ENCODE data around the gene EEFSEC.
A peak's percentile ranks its signal among the peaks of the same experiment; 100 is the strongest.

EEFSEC gene

DNA sequence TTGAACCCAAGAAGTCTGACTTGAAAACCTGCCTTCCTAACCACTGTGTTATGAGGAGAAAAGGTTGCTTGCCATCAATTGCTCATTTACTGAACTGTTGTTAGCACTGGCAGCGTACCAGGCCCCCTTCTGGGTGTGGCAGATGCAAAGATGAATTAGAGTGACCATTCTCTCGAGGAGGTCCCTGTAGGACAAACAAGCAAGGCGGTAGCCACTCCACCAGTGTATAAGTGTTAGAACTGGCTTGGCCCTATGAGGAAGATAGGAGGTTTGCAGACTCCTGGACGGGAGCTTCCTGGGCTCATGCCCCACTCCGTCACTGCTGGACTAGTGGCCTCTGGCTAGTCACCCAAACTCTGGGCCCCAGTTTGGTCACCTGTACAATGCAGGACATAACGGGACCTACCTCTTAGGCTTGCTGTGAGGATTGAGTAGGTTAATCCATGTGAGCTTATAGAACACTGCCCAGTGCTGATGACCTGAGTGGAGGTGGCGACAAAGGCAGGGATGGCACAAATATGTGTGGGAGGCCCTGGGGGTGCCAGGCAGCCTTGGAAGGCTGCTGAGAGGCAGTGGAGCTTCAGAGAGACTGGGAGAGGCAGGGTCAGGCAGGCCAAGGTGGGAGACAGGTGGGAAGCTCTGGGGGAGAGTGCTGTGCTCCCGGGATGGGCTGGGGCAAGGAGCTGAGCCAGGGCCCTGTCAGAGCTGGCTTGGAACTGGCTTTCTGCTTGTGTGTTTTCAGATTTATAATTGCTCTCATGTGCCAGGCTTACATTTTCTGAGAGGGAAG lies 167.5 kb downstream of the EEFSEC start:
- DNase-seq = no peak

DNA sequence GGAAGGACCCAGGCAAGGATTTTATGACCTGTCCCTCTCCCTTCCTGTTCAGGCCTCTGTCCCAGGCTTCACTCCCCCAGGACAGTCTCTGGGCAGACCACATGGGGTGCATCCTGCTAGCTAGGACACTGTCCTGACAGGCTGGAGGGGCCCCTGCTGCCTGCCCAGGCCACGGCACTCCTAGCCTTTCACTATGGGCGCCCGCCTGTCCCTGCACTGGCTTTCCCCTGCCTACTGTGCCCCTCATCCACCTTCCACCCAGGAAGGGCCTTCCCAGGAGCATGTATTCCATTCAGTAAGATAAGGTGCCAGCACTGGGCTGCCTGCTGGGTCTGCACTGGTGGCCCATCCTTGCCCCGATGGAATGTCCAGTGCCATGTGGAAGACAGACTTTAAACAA lies 168.1 kb downstream of the EEFSEC start:
- no peak for DNase-seq

- DNase-seq = peak; percentile 54
Observed at GRCh38 chr3:128322030-128323022, 169.0 kb downstream of the EEFSEC start.

DNA sequence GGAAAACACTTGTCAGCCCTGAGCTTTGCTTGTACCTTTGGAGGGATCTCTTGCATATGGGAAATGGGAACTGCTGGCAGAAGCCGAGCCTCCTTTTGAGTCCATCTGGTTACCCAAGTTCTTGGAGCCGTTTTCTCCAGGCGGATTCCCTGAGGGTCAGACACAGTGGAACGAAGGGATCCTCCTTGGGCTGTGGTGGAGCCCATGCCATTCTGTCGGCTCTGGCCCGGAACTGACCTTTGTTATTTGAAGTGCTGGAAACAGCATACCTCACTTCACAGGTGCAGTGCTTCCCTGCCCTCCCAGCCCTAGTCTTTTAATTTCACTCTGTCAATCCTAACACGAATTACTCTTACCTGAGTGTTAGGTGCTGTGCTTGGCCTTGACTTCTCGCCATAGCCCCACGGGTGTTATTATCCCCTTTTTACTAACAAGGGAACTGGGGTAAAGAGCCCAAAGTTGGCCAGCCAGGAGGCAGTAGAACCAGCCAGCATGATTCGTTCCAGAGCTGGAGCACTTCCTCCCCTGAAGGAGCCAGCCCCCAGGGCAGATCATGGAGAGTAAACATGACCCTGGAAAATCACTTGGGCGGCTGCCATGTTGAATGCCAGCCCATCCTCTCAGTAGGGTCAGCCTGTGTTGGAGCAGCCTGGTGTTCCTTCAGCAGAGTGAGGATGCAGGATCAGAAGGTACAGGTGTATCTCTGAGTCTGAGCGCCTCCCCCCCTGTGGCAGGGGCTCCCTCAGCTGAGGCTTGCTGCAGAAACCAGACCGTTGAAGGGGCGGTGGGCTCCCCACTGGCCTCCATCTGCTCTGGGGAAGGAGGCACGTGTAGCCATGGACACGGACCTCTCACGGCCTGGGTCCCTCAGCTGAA lies 170.2 kb downstream of the EEFSEC start:
- no peak for DNase-seq

GRCh38 chr3:128324911-128325592 lies 171.8 kb downstream of the EEFSEC start:
- DNase-seq = no peak

DNA sequence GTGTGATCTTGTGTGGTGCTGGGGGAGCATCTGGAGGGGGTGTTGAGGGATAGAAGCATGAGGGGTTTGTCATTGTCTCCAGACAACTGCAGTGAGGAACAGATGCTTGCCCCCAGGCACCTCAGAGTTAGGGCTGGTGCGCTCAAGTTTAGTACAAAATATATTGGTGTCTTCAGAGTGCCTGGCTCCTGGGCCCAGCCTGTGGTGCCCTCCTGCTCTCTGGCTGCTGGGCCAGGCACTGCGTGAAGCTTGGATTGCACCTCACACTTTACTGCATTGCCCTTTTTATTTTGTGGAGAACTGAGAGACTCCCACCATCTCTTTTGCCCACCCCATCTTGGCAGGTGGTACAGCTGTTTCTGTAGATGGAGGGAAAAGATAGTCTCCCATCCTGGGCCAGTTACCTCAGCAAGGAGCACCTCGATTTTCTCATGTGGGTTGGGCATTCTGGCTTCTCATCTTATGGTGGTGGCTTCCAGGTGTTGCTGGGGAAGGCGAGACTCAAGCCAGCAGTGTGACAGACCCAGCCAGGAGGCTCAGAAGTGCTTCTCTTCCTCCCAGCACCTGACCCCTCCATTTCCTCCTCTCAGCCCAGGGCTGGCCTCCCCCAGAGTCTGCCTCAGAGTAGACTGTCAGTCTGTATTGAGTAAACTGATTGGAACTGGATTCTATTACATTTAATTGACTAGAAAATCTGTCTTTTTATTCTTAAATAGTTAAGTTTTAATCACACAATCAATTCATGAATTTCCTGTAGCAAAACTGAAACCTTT lies 173.0 kb downstream of the EEFSEC start:
- no peak for DNase-seq

DNA sequence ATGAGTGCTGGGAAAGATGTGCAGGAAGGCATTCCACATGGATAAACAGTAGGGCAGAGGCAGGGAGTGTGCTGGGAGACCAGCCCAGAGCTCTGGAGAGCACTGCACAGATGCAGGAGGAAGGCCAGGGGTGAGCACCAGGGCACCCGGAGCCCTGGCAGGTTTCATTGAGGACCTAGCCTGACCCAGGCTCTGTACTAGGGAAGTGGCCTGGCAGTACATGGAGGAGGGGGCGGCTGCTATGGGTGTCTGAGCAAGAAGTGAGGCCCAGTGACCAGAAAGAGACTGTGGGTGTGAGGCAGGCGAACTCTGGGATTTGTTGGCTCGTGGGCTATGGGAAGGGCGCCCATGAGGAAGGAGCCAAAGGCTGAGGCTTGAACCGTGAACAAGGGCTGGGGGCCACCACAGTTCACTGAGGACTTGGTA lies 174.3 kb downstream of the EEFSEC start:
- DNase-seq = no peak

DNA sequence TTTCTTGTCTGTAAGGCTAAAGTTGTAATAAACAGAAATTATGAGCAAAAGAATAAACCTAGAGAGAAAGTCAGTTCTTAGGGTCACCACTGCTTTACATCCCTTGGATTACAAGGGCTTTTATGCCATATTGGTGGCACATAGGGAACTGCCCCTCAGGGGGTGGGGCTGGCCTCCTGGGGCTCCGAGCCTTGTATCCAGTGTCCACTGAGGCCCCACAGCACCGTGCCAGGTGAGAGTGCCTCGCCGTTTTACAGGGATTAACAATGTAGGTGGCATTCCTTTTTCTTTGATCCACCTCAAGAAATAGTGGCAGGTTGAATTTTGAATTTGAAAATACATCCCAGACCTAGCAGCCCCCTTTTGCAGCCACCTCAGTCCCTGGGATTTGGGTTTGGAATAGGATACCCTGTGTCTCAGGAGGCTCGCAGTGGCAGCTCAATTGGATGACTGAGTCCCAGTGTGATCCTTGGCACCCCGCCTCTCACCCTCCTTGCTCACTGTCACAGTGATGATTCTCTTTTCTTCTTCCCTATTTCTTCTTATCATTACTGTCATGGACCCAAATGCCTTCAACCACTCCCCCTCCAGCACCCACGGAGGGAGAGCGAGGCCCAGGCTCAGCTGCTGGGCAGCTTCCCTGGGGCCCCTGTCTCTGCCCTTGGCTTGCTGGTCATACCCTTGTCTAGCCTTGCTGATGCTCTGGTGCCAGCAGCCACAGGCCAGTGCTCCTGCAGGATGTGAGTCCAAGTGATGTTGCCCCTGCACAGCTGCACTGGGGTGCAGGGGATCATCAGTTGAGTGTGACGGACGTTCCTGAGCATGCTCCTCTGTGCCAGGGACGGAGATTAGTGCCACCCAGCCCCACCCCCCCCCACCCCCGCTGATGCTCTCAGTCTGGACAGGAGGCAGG lies 175.5 kb downstream of the EEFSEC start:
- no peak for DNase-seq

DNA sequence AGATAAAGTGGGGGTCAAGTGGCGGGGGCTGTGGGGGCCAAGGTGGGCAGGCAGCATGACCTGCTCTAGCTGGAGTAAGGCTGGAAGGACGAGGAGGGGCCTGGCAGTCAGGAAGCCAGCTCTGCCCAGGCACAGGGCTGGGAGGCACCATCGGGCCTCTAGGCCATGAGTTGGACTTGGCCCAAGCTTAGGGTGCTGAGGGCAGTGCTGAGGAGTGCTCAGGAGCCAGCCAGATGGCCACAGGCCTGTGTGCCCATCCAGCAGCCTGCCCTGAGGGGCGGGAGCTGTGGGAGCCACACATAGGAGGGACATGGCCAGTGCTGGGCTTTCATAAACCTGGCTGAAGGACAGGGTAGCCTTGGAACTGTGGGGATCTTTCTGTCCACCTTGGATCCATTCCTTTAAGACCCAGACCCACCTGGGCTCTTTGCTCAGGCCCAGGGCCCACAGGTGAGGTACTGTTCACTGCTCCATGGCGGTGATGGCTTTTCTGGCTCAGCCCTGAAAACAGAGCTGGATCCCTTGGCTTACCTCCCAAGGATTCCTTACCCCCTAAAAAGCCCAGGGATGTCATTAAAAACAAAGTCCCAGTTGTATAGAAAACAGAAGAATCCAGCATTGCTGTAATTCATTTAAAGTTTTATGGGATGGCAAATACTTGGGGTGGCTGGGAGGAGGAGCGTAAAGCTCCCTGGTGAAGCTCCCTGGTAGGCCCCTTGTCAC lies 176.4 kb downstream of the EEFSEC start:
- no peak for DNase-seq

GRCh38 chr3:128330214-128330842 lies 177.0 kb downstream of the EEFSEC start:
- no peak for DNase-seq

DNA sequence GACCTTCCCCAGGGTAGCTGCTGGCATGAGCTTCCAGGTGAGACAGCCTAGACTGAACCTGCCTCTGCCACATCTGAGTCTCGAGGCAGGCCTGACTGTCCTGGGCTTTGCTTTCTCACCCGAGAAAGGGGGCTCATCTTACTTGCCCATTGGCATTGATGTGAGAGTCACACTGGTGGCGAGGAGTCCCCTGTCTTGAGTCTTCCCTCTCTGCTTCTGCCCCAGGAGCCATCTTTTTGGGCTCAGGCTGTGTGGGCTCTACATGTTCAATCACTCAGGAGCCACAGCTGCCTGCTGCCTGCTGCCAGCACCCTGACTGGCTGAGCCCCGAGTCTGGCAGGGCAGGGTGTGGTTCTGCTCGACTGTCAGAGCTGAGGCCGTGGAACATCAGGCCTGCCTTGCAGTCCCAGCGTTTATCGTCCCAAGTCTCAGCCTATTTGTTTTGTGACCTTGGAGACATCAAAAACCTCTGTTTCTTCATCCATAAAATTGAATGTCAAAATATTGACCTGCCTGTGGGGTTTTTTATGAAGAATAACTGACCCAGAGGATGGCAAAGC lies 180.9 kb downstream of the EEFSEC start:
- DNase-seq = no peak

DNA sequence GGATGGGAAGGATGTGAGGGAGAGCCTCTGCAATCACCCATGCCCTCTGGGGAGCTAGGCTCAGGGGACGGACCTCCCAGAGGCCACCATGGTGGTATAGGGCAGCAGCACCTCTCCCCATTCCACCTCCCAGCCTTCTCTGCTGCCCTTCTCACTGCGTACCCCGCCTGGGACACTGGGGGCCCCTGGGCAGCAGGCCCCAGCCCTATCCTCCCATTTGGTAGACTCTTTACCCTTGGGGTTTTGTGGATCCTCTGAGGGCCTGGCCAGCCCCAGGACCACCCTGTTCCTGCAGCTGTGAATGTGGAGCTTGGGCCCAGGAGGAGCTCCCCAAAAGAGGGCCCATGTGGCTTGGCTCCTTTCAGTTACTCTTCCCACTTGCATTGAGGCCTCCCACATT lies 181.5 kb downstream of the EEFSEC start:
- no peak for DNase-seq

DNA sequence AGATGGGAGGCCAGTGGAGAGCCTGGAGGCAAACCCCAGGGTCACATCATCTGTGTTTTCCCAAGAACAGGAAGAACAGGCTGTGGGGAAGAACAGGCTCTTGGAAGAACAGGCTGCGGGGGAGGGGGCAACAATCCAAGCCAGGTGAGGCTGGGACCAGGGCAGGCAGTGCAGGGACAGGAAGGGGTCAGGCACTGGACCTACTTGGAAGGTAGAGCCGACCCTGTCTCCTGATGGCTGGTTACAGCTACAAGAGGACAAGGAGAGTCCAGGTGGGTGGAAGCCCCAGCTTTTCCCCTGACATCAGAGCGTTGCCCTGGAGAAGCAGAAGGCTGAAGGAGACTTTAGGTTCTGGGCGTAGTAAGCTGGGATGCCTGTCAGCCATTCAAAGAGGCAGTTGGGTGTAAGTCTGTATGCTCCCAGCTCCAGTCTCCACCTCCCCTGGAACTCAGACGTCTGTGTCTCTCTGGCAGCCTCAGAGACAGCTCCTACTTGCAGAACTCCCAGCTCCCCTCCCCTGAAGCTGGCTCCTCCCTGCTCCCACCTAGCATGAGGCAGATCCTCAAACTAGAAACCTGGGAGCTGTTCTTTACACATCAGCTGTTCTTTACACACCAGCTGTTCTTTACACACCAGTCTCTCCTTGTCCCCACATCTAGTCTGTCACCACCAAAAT lies 182.5 kb downstream of the EEFSEC start:
- DNase-seq = no peak

DNA sequence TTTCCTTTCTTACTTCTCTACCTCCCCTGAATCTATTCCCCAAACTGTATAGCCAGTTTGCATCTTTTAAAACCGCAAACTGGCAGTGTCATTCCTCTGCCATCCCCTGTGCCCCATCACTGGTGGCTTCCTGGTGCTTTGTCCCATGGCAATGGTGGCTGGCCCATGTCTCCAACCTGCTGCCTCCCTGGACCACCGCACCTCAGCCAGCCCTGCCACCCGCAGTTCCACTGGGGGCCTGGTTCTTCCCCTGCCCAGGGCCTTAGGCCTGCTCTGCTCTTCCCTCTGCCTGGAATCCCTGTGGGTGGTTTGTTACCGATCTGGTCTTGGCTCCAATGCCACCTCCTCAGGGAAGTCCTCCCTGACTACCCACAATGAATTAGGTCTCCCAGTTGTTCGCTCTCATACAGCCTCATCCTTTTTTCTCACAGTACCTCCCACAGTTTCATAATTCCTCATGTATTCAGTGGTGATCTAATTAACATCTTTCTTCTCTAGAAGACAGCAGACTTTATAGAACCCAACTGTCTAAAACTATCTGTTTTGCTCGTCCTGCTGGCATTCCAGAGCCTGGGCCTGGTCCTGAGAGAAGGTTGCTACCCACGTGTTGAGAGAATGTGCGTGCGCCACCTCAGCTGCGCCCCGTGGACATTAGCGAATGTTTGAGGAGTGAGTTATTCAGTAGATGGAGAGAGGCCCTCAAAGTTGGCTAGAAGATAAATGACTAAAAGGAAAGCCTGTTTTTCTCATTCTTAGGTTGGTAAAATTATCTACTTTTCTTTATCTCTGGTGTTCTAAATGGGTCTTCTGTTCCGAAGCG lies 183.3 kb downstream of the EEFSEC start:
- no peak for DNase-seq

- DNase-seq = no peak
Observed at GRCh38 chr3:128337305-128337704, 184.0 kb downstream of the EEFSEC start.

DNA sequence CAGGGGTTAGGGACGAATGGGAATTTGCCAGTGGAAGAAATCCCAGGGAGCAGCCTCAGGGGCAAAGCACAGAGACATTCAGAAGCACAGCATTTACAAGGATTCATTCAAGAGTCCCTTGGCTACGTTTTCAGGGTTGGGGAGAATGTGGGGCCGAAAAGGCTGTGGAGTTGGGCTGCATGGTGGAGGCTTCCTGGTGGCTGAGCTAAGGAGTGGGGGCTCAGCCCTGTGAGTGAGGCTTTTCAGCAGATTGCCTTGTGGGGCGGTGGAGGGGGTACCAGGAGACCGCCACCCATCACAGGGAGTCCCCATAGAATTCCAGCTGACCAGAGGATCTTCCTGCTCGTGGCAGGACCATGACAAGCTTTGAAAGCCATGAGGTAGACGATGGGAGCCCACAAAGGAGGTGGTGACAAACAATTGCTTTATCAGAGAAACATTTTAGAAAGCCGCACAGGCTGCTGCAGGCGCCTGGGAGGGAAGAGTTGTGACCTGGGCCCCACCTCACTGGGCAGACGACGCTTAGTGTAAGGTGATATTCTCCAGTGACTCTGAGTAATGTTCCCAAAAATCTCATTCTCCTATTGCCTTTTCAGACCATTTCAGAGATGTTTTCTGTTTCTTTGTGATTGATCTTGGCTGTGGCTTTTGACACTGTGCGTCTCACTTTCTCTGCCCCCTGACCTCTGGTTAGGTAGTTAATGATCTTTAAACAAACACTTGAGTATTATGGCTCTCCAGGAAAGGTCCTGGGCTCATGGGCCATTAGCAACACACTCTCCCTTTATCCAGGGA lies 185.5 kb downstream of the EEFSEC start:
- DNase-seq = no peak

Measured in activated CD4-positive, alpha-beta T cell treated with anti-CD3 and anti-CD28 coated beads, Interleukin-10, Interleukin-2, amounts not matched to agents 100 ng/mL and 50 ng/mL, durations not matched to agents 16 hours and 8 hours (primary cell).